Testis (tissue), 2 donors: Measurements from ENCODE around the gene CD177.

ENCODE experiments used
- POLR2A ChIP-seq: fragments of 450-650 bp; IDR thresholded peaks from one replicate; pipeline ENCODE4 v1.6.1; 2017; ENCODE audit warnings: antibody characterized with exemption, mild to moderate bottlenecking, moderate library complexity
- TF ChIP-seq, protein P1 (sequence below), 3 experiments: fragments of 450-650 bp in 2 of 3; fragments of 200-600 bp in 1 of 3; sonication (generic) in 1 of 3; IDR thresholded peaks; one replicate each; pipeline ENCODE4 v1.5.1; 2016 to 2019; ENCODE audit warnings: antibody characterized with exemption in 3 of 3, mild to moderate bottlenecking in 2 of 3, moderate library complexity in 1 of 3

DNA sequence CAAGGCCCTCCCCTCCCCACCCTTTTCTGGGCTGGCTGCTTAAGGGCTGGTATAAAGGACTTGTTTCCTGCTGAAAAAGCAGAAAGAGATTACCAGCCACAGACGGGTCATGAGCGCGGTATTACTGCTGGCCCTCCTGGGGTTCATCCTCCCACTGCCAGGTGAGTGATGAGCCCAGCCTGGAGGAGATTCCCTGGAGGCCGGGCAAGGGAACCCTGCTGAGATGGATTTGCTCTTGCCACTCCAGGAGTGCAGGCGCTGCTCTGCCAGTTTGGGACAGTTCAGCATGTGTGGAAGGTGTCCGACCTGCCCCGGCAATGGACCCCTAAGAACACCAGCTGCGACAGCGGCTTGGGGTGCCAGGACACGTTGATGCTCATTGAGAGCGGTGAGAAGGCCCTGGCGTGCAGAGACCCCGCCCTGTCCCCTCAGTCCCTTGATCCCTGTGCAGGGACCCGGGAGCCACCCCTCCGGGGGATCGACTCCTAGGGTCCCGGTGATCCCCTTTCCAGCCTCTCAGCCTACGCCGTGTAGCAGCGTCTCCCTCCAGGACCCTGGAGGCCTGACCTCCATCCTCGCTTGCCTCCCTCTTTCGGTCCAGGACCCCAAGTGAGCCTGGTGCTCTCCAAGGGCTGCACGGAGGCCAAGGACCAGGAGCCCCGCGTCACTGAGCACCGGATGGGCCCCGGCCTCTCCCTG is at the start of gene CD177:
- TF ChIP-seq POLR2A: no peak
- TF ChIP-seq, protein P1, sequence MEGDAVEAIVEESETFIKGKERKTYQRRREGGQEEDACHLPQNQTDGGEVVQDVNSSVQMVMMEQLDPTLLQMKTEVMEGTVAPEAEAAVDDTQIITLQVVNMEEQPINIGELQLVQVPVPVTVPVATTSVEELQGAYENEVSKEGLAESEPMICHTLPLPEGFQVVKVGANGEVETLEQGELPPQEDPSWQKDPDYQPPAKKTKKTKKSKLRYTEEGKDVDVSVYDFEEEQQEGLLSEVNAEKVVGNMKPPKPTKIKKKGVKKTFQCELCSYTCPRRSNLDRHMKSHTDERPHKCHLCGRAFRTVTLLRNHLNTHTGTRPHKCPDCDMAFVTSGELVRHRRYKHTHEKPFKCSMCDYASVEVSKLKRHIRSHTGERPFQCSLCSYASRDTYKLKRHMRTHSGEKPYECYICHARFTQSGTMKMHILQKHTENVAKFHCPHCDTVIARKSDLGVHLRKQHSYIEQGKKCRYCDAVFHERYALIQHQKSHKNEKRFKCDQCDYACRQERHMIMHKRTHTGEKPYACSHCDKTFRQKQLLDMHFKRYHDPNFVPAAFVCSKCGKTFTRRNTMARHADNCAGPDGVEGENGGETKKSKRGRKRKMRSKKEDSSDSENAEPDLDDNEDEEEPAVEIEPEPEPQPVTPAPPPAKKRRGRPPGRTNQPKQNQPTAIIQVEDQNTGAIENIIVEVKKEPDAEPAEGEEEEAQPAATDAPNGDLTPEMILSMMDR (IDR thresholded peaks at IDR 0.05): no peak
